ENCODE data around the gene GGACT.

DNA sequence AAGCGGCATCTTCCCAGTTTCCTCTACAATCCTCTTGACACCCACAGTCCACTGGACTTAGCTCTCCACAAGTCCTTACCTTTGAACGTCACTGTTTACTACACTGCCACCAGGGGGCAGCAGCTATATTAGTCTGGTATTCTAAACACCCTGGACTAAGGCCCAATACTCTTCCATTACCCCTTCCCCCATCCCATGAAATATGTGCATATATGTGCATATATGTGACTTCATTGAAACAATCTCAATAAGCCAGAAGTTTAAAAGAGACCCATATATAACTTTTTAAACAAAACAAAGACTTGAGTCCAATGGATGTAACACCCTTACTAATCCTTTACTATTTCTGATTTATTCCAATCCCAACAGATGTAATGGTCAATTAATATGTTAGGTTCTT is 15.5 kb downstream of the GGACT start:
- TF ChIP-seq, protein P1, sequence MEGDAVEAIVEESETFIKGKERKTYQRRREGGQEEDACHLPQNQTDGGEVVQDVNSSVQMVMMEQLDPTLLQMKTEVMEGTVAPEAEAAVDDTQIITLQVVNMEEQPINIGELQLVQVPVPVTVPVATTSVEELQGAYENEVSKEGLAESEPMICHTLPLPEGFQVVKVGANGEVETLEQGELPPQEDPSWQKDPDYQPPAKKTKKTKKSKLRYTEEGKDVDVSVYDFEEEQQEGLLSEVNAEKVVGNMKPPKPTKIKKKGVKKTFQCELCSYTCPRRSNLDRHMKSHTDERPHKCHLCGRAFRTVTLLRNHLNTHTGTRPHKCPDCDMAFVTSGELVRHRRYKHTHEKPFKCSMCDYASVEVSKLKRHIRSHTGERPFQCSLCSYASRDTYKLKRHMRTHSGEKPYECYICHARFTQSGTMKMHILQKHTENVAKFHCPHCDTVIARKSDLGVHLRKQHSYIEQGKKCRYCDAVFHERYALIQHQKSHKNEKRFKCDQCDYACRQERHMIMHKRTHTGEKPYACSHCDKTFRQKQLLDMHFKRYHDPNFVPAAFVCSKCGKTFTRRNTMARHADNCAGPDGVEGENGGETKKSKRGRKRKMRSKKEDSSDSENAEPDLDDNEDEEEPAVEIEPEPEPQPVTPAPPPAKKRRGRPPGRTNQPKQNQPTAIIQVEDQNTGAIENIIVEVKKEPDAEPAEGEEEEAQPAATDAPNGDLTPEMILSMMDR (IDR thresholded peaks at IDR 0.05; ENCODE audit: low read depth, low read length): peak; percentile 94
- no peak for TF ChIP-seq EZH2phosphoT487 (IDR thresholded peaks at IDR 0.05; ENCODE audit: low read depth)

Measured in OCI-LY3 (cell line).